Karpas-422 (cell line): ENCODE data around the gene SLCO4A1. TPM values are rescaled to one million over a fixed set of nuclear protein-coding genes. Genes with fewer than 3 reads are reported as not detected.

Experiments used
- DNase-seq: peaks from one replicate; pipeline ENCODE4 v3.0.0-alpha.2; 2015
- H2AFZ ChIP-seq: fragments of 200-600 bp; sonication (generic); 2 replicates; pipeline ENCODE4 v1.6.1; 2014; ENCODE audit warnings: antibody characterized with exemption, low read length, mixed read lengths
- H3K27ac ChIP-seq: fragments of 200-600 bp; sonication (generic); 2 replicates; pipeline ENCODE4 v1.5.1; 2014; ENCODE audit warnings: mild to moderate bottlenecking, low read length, moderate library complexity
- H3K27me3 ChIP-seq: fragments of 200-600 bp; sonication (generic); 2 replicates; pipeline ENCODE4 v1.6.1; 2014; ENCODE audit warnings: low read length, mixed read lengths
- H3K36me3 ChIP-seq: fragments of 200-600 bp; sonication (generic); 2 replicates; pipeline ENCODE4 v1.6.1; 2014; ENCODE audit warnings: low read length, mixed read lengths; ENCODE audit not compliant: insufficient read depth
- H3K4me1 ChIP-seq: fragments of 200-600 bp; sonication (generic); 2 replicates; pipeline ENCODE4 v1.6.1; 2014; ENCODE audit warnings: mild to moderate bottlenecking, low read length, mixed read lengths
- H3K4me2 ChIP-seq: fragments of 200-600 bp; sonication (generic); 2 replicates; pipeline ENCODE4 v1.6.1; 2014; ENCODE audit warnings: low read length, low read depth, mild to moderate bottlenecking; ENCODE audit not compliant: poor library complexity, severe bottlenecking
- H3K4me3 ChIP-seq: fragments of 200-600 bp; sonication (generic); 2 replicates; pipeline ENCODE4 v1.5.1; 2014; ENCODE audit warnings: mild to moderate bottlenecking, antibody characterized with exemption, low read length, mixed read lengths
- H3K79me2 ChIP-seq: fragments of 200-600 bp; sonication (generic); 2 replicates; pipeline ENCODE4 v1.6.1; 2014; ENCODE audit warnings: mild to moderate bottlenecking, low read length, mixed read lengths
- H3K9ac ChIP-seq: fragments of 200-600 bp; sonication (generic); 2 replicates; pipeline ENCODE4 v1.6.0; 2014; ENCODE audit warnings: low read length
- H3K9me2 ChIP-seq: fragments of 200-600 bp; sonication (generic), shearing (Covaris generic); replicated peaks from 2 replicates; pipeline ENCODE4 v1.6.0; 2014; ENCODE audit warnings: mild to moderate bottlenecking, low read length, moderate library complexity; ENCODE audit not compliant: insufficient read depth
- H3K9me3 ChIP-seq: fragments of 300-700, 200-600 bp; sonication (generic); 2 replicates; pipeline ENCODE4 v1.6.1; 2014; ENCODE audit warnings: low read length, mixed read lengths
- H4K20me1 ChIP-seq: fragments of 200-600 bp; sonication (generic); 2 replicates; pipeline ENCODE4 v1.6.1; 2014; ENCODE audit warnings: mild to moderate bottlenecking, antibody characterized with exemption, low read length, low read depth; ENCODE audit not compliant: insufficient read depth
- total RNA-seq: library from RNA; depleted of rRNA; stranded (reverse); fragments of >200 nt; shearing (Covaris generic); gene quantifications from 2 replicates; pipeline ENCODE4 v1.2.3, GENCODE V29; 2014; ENCODE audit warnings: low replicate concordance

The SLCO4A1 gene
- total RNA-seq, 1 experiment from 2014 or later, result not detected

- DNase-seq, result no peak
- Histone ChIP-seq H3K9me3 (no peaks in the 10 kb centered on the region), H3K79me2 (no peaks in the 10 kb centered on the region), H3K27ac (no peak overlapping the region), H2AFZ (no peak overlapping the region), H4K20me1 (no peaks in the 10 kb centered on the region), H3K27me3 (no peaks in the 10 kb centered on the region), H3K36me3 (no peaks in the 10 kb centered on the region), H3K4me1 (no peaks in the 10 kb centered on the region), H3K4me2 (no peak overlapping the region), H3K9ac (no peak overlapping the region), H3K9me2 (no peaks in the 10 kb centered on the region), H3K4me3 (no peak overlapping the region)
These were observed 64.0 kb downstream of the SLCO4A1 start for GRCh38 chr20:62706344-62706743.

DNA sequence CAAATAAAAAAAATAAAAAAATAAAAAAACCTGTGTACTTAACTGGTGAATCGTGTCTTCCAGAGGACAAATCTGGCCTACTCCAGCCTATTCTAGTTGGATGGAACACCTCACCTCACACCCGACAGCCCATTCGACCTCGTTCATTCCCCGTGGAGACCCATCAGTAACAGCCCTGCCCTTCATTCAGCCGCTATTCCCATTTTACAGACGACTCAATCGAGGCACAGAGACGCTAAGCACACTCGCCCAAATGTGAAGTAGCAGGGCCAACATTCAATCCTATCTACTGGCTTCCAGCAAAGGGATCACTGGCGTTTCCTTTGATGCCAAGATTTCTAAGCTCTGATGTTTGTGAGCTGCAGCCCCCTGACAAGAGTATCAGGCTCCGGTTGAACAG, 64.6 kb downstream of the SLCO4A1 start:
- Histone ChIP-seq H3K9me2 (no peaks in the 10 kb centered on the region), H3K9ac (no peak overlapping the region)

GRCh38 chr20:62707276-62707920, 65.1 kb downstream of the SLCO4A1 start:
- H3K27me3 ChIP-seq, result no peaks in the 10 kb centered on the region
- no peak overlapping the region for H3K27ac ChIP-seq
- no peaks in the 10 kb centered on the region for H3K4me1 ChIP-seq
- no peaks in the 10 kb centered on the region for H3K36me3 ChIP-seq
- H3K9me3 ChIP-seq, result no peaks in the 10 kb centered on the region
- no peak overlapping the region for H3K4me3 ChIP-seq
- H3K79me2 ChIP-seq, result no peaks in the 10 kb centered on the region
- H4K20me1 ChIP-seq, result no peaks in the 10 kb centered on the region
- H2AFZ ChIP-seq, result no peak overlapping the region
- H3K4me2 ChIP-seq, result no peak overlapping the region
- no peak overlapping the region for H3K9ac ChIP-seq
- DNase-seq, result no peak
- no peaks in the 10 kb centered on the region for H3K9me2 ChIP-seq

More for the DNA sequence above, 64.6 kb downstream of the SLCO4A1 start:
- no peak overlapping the region for H3K27ac ChIP-seq
- H3K4me3 ChIP-seq, result no peak overlapping the region
- no peaks in the 10 kb centered on the region for H3K79me2 ChIP-seq
- H3K27me3 ChIP-seq, result no peaks in the 10 kb centered on the region
- no peaks in the 10 kb centered on the region for H3K4me1 ChIP-seq
- H3K9me3 ChIP-seq, result no peaks in the 10 kb centered on the region
- no peaks in the 10 kb centered on the region for H3K36me3 ChIP-seq
- H2AFZ ChIP-seq, result no peak overlapping the region
- no peaks in the 10 kb centered on the region for H4K20me1 ChIP-seq
- no peak overlapping the region for H3K4me2 ChIP-seq
- no peak for DNase-seq

DNA sequence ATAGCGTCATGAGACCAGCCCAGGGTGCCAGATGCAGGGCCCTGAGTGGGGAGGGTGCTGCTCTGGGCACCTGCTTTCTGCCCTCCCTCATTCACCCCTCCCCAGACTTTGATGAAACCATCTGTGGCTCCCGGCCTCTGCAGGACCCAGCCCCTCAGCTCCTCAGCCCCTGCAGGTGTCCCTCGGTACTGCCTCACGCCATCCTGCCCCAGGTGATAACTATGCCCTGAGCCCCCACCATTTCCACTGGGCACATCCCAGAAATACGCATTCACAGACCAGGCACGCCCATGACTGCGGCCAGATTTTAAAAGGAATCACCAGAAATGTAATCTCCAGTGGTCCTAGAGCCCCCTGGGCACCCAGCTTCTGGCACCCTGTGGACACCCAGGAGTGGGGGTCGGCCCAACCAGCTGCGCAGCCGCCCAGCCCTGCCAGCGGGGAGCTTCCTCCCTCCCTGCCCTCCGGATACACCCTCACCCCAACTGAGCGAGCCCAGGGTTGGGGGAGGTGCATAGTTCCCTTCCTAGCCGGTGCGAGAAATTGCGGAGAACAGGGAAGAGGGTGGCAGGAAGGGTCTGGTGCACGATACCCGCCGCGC, 65.7 kb downstream of the SLCO4A1 start:
- H3K9ac ChIP-seq, result no peak overlapping the region
- no peaks in the 10 kb centered on the region for H3K9me3 ChIP-seq
- peak; percentile 53 for DNase-seq
- no peaks in the 10 kb centered on the region for H3K36me3 ChIP-seq
- H3K9me2 ChIP-seq, result no peaks in the 10 kb centered on the region
- no peak overlapping the region for H3K4me3 ChIP-seq
- no peaks in the 10 kb centered on the region for H3K27me3 ChIP-seq
- H4K20me1 ChIP-seq, result no peaks in the 10 kb centered on the region
- no peak overlapping the region for H3K27ac ChIP-seq
- H2AFZ ChIP-seq, result no peak overlapping the region
- no peaks in the 10 kb centered on the region for H3K4me1 ChIP-seq
- no peak overlapping the region for H3K4me2 ChIP-seq
- no peaks in the 10 kb centered on the region for H3K79me2 ChIP-seq

GRCh38 chr20:62708591-62709536, 66.6 kb downstream of the SLCO4A1 start, which contains the start of gene NTSR1:
Gene NTSR1, plus strand, starts transcription at chr20:62708836. Its CDS starts 372 bp downstream, at chr20:62709208.
- H3K4me2 ChIP-seq, result no peak within 1 kb of the TSS
- H3K4me3 ChIP-seq, result no peak within 1 kb of the TSS
- H3K4me1 ChIP-seq, result no peaks in the 10 kb centered on the region
- H3K36me3 ChIP-seq, result no peaks in the 10 kb centered on the region
- no peaks in the 10 kb centered on the region for H3K79me2 ChIP-seq
- H3K9me3 ChIP-seq, result no peaks in the 10 kb centered on the region
- no peak within 1 kb of the TSS for H3K27ac ChIP-seq
- H3K9ac ChIP-seq, result no peak within 1 kb of the TSS
- no peak for DNase-seq
- H3K9me2 ChIP-seq, result no peaks in the 10 kb centered on the region
- no peak within 1 kb of the TSS for H2AFZ ChIP-seq
- no peaks in the 10 kb centered on the region for H4K20me1 ChIP-seq
- H3K27me3 ChIP-seq, result no peaks in the 10 kb centered on the region

GRCh38 chr20:62709537-62709905, 67.2 kb downstream of the SLCO4A1 start:
- Histone ChIP-seq H3K4me1 (no peaks in the 10 kb centered on the region), H3K4me2 (no peak overlapping the region), H3K27me3 (no peaks in the 10 kb centered on the region), H3K9me2 (no peaks in the 10 kb centered on the region), H3K4me3 (no peak overlapping the region), H3K9ac (no peak overlapping the region), H3K36me3 (no peaks in the 10 kb centered on the region), H3K27ac (no peak overlapping the region), H3K9me3 (no peaks in the 10 kb centered on the region), H3K79me2 (no peaks in the 10 kb centered on the region), H4K20me1 (no peaks in the 10 kb centered on the region), H2AFZ (no peak overlapping the region)
- no peak for DNase-seq

GRCh38 chr20:62710221-62710885, 68.0 kb downstream of the SLCO4A1 start:
- no peak overlapping the region for H3K27ac ChIP-seq
- no peak overlapping the region for H3K9ac ChIP-seq
- no peaks in the 10 kb centered on the region for H3K9me3 ChIP-seq
- H2AFZ ChIP-seq, result no peak overlapping the region
- H4K20me1 ChIP-seq, result no peaks in the 10 kb centered on the region
- no peak for DNase-seq
- H3K79me2 ChIP-seq, result no peaks in the 10 kb centered on the region
- H3K36me3 ChIP-seq, result no peaks in the 10 kb centered on the region
- H3K4me2 ChIP-seq, result no peak overlapping the region
- H3K4me1 ChIP-seq, result no peaks in the 10 kb centered on the region
- H3K9me2 ChIP-seq, result no peaks in the 10 kb centered on the region
- H3K4me3 ChIP-seq, result no peak overlapping the region
- H3K27me3 ChIP-seq, result no peaks in the 10 kb centered on the region
